ENCODE measurements around the gene PWP2.

Gene PWP2

DNA sequence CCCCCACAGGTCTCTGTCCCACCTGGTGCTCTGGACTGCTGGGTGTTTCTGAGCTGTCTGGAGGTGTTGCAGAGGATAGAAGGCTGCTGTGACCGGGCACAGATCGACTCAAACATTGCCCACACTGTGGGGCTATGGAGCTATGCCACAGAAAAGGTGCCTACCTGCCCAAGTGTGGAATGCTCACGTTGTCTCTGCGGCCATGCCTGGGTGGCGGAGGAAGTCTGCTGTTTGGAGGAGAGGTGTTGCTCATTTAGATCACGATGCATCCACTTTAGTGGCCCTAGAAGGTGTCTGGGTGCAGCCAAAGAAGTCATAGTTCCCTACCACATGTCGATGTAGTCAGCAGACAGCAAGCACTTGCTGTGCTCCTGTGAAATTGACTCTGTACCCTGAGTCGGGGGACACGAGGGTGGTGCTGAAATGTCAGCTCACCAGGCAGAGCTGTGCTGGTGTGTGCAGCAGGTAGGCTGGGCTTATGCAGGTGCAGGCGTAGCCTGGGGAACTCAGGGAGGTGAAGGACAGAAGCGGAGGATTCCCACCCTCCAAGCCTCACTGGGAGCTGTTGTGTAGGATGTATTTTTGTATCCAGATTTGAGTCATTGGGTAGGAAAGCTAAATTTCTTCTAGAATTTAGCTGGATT lies 32.8 kb upstream of the PWP2 start:
- no peak overlapping the region for H3K27ac ChIP-seq
- TF ChIP-seq, protein P1, sequence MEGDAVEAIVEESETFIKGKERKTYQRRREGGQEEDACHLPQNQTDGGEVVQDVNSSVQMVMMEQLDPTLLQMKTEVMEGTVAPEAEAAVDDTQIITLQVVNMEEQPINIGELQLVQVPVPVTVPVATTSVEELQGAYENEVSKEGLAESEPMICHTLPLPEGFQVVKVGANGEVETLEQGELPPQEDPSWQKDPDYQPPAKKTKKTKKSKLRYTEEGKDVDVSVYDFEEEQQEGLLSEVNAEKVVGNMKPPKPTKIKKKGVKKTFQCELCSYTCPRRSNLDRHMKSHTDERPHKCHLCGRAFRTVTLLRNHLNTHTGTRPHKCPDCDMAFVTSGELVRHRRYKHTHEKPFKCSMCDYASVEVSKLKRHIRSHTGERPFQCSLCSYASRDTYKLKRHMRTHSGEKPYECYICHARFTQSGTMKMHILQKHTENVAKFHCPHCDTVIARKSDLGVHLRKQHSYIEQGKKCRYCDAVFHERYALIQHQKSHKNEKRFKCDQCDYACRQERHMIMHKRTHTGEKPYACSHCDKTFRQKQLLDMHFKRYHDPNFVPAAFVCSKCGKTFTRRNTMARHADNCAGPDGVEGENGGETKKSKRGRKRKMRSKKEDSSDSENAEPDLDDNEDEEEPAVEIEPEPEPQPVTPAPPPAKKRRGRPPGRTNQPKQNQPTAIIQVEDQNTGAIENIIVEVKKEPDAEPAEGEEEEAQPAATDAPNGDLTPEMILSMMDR (conservative IDR thresholded peaks at IDR 0.05): no peak
- no peak for TF ChIP-seq ZFX (IDR thresholded peaks at IDR 0.05)

DNA sequence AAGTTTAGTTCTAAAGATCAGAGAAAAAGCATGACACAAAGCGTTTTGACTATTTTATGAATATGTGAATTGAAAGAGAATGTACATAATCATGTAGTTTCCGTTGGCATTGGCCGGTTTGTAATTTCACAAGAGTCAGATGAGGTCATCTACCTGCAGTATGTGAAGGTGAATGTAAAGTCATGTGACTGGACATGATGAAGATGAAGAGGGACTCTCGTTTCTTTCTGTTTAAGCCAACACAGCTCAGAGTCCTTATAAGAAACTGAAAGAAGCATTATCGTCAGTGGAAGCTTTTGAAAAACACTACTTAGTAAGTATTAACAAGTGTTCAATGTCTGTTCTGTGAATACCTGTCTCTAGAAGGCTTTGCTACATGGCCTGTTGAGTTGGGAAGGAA lies 30.9 kb upstream of the PWP2 start:
- H3K27ac ChIP-seq: no peak overlapping the region
- TF ChIP-seq ZFX (IDR thresholded peaks at IDR 0.05): no peak
- TF ChIP-seq, protein P1 (conservative IDR thresholded peaks at IDR 0.05): no peak

DNA sequence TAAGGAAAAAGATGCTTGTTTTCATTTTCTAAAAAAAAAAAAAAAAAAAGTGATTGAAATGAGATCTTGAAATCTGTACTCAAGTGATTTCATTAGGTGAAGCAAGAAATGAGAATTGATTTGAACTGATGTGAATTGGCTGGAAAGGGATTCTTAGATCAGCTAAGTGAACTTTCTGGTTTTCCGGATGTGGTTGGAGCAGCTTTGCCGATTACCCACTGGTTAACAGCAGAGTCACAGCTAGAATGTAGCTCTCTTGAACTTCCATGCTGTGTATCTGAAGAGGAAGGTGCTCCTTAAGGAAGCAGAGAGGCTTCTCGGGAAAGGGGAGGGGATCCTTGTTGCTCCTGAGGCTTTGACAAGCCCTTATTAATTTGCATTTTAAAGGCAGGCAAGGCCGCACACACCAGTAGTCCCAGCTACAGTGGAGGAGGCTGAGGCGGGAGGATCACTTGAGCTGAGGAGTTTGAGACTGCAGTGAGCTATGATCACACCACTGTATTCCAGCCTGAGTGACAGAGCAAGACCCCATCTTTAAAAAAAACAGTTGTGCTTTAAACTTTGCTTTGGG lies 28.7 kb upstream of the PWP2 start:
- no peak overlapping the region for H3K27ac ChIP-seq
- TF ChIP-seq, protein P1 (conservative IDR thresholded peaks at IDR 0.05): no peak
- TF ChIP-seq ZFX (IDR thresholded peaks at IDR 0.05): no peak

DNA sequence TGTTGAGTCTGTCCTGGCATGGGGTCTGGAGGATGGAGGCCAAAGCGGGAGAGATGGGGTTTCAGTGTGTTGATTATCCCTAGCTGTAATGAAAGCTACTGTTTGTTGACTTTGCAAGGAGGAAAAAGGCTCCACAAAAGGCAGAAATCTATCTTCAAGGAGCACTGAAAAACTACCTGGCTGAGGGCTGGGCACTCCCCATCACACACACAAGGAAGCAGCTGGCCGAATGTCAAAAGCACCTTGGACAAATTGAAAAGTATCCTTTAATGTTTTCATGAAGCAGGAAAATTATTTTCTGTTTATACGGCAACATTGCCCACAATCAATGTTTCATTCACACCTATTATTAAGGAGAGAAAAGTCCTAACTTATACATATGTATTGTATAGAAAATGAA lies 27.8 kb upstream of the PWP2 start:
- no peak for TF ChIP-seq ZFX (IDR thresholded peaks at IDR 0.05)
- TF ChIP-seq, protein P1 (conservative IDR thresholded peaks at IDR 0.05): no peak
- H3K27ac ChIP-seq: no peak overlapping the region

DNA sequence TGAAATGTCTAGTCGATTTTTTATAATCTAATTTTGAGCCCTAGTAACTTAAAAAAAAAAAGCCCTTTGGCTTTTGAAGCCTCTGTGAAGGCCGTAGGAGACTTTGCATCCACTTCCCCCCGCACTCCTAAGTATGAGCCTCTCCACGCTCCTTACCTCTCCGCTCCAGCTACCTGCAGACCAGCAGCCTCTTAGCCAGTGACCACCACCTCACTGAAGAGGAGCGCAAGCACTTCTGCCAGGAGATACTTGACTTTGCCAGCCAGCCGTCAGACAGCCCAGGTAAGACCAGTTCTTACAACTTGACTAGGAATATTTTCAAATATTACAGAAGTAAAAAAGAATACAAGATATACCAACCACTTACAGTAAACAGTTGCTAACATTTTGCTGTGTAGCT lies 27.4 kb upstream of the PWP2 start:
- H3K27ac ChIP-seq: no peak overlapping the region
- TF ChIP-seq, protein P1 (conservative IDR thresholded peaks at IDR 0.05): no peak
- TF ChIP-seq ZFX (IDR thresholded peaks at IDR 0.05): no peak

DNA sequence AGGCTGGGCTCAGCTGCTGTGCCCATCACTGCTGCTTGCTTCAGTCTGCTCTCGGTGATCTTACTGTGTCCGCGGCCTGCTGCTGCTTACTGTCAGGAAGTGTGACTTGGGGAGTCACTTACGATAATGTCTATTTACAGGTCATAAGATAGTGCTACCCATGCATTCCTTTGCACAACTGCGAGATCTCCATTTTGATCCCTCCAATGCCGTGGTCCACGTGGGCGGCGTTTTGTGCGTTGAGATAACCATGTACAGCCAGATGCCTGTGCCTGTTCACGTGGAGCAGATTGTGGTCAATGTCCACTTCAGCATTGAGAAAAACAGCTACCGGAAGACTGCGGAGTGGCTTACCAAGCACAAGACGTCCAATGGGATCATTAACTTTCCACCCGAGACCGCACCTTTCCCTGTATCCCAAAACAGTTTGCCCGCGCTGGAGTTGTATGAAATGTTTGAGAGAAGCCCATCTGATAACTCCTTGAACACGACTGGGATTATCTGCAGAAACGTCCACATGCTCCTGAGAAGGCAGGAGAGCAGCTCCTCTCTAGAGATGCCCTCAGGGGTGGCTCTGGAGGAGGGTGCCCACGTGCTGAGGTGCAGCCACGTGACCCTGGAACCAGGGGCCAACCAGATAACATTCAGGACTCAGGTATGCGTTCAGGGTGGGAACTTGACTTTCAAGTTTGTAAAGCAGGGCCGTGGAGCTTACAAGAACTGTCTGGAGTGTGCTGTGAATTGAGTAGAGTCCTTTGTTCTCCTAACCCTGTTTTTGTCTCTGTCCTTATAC lies 24.4 kb upstream of the PWP2 start:
- no peak overlapping the region for H3K27ac ChIP-seq
- no peak for TF ChIP-seq ZFX (IDR thresholded peaks at IDR 0.05)
- TF ChIP-seq, protein P1 (conservative IDR thresholded peaks at IDR 0.05): no peak

All from C4-2B (cell line).